Neural cell (in vitro differentiated cells): ENCODE results near the gene GPR65. TPM values are rescaled to one million over a fixed set of nuclear protein-coding genes. Genes with fewer than 3 reads are reported as not detected.

Experiments used
- H2AFZ ChIP-seq: fragments of 200-600, 300-800 bp; sonication (generic), shearing (Covaris generic); 2 replicates; pipeline ENCODE4 v1.6.0; 2014; ENCODE audit warnings: low read depth, mild to moderate bottlenecking, antibody characterized with exemption, low read length, moderate library complexity
- H3F3A ChIP-seq: fragments of 200-600 bp; shearing (Covaris generic); 2 replicates; pipeline ENCODE4 v1.6.1; 2016; ENCODE audit warnings: mild to moderate bottlenecking, moderate library complexity, mixed read lengths, antibody characterized with exemption, low read length; ENCODE audit not compliant: insufficient read depth, poor library complexity, severe bottlenecking
- H3K27ac ChIP-seq: fragments of 200-600, 300-800 bp; sonication (generic), shearing (Covaris generic); 2 replicates; pipeline ENCODE4 v1.5.1; 2014; ENCODE audit warnings: mild to moderate bottlenecking, low read length, moderate library complexity
- H3K27me3 ChIP-seq: fragments of 300-800, 200-600 bp; sonication (generic), shearing (Covaris generic); 2 replicates; pipeline ENCODE4 v1.6.0; 2014; ENCODE audit warnings: mild to moderate bottlenecking, low read depth, low read length, moderate library complexity; ENCODE audit not compliant: insufficient read depth
- H3K36me3 ChIP-seq: fragments of 300-800, 200-600 bp; sonication (generic), shearing (Covaris generic); 2 replicates; pipeline ENCODE4 v1.5.1; 2014; ENCODE audit warnings: mild to moderate bottlenecking, antibody characterized with exemption, low read length, moderate library complexity; ENCODE audit not compliant: insufficient read depth
- H3K4me2 ChIP-seq: fragments of 300-800, 200-600 bp; sonication (generic), shearing (Covaris generic); 2 replicates; pipeline ENCODE4 v1.6.0; 2014; ENCODE audit warnings: mild to moderate bottlenecking, low read length
- H3K4me3 ChIP-seq: fragments of 300-800, 200-600 bp; sonication (generic), shearing (Covaris generic); 2 replicates; pipeline ENCODE4 v1.5.1; 2014; ENCODE audit warnings: mild to moderate bottlenecking, low read length, moderate library complexity
- H3K79me2 ChIP-seq: fragments of 200-600 bp; shearing (Covaris generic); replicated peaks from 2 replicates; pipeline ENCODE4 v1.6.0; 2014; ENCODE audit warnings: mild to moderate bottlenecking, low read length, moderate library complexity; ENCODE audit not compliant: insufficient read depth
- H3K9ac ChIP-seq: fragments of 300-800, 200-600 bp; sonication (generic), shearing (Covaris generic); 2 replicates; pipeline ENCODE4 v1.6.1; 2016; ENCODE audit warnings: mild to moderate bottlenecking, low read length, mixed read lengths
- H3K9me2 ChIP-seq: fragments of 200-600 bp; shearing (Covaris generic); 2 replicates; pipeline ENCODE4 v1.6.1; 2016; ENCODE audit warnings: mild to moderate bottlenecking, low read length, mixed read lengths; ENCODE audit not compliant: insufficient read depth
- H3K9me3 ChIP-seq: fragments of 200-600, 300-800 bp; sonication (generic), shearing (Covaris generic); 2 replicates; pipeline ENCODE4 v1.6.1; 2016; ENCODE audit warnings: mild to moderate bottlenecking, mixed run types, low read length, moderate library complexity, mixed read lengths
- H4K20me1 ChIP-seq: fragments of 200-600 bp; shearing (Covaris generic); 2 replicates; pipeline ENCODE4 v1.6.1; 2016; ENCODE audit warnings: mild to moderate bottlenecking, mixed run types; ENCODE audit not compliant: insufficient read depth
- EZH2 ChIP-seq: fragments of 200-600, 300-800 bp; shearing (Covaris generic), sonication (generic); IDR thresholded peaks from 2 replicates; pipeline ENCODE4 v1.6.1; 2014; ENCODE audit warnings: antibody characterized with exemption, low read length, borderline replicate concordance, mild to moderate bottlenecking; ENCODE audit not compliant: insufficient read depth, poor library complexity, severe bottlenecking
- POLR2AphosphoS5 ChIP-seq: IDR thresholded peaks from 2 replicates; pipeline ENCODE4 v1.6.1; 2012
- RAD21 ChIP-seq: fragments of 450-650 bp; conservative IDR thresholded peaks from 2 replicates; pipeline ENCODE4 v1.6.1; 2014; ENCODE audit warnings: antibody characterized with exemption, mild to moderate bottlenecking, moderate library complexity
- SMC3 ChIP-seq: fragments of 450-650 bp; conservative IDR thresholded peaks from 2 replicates; pipeline ENCODE4 v1.6.1; 2014; ENCODE audit warnings: antibody characterized with exemption, mild to moderate bottlenecking, moderate library complexity; ENCODE audit not compliant: poor library complexity
- TAF1 ChIP-seq: IDR thresholded peaks from 2 replicates; pipeline ENCODE4 v1.6.1; 2012; ENCODE audit warnings: low read depth
- polyA plus RNA-seq: library from polyadenylated mRNA; depleted of rRNA; stranded (reverse); fragments of >200 nt; gene quantifications from 2 replicates; pipeline ENCODE4 v1.2.3, GENCODE V29; 2014
- TF ChIP-seq, protein P1 (sequence below): IDR thresholded peaks from 2 replicates; pipeline ENCODE4 v1.6.1; 2012; ENCODE audit warnings: borderline replicate concordance
- TF ChIP-seq, protein P2 (sequence below): fragments of 450-650 bp; IDR thresholded peaks from 2 replicates; pipeline ENCODE4 v1.5.1; 2014; ENCODE audit warnings: antibody characterized with exemption, mild to moderate bottlenecking, moderate library complexity; ENCODE audit not compliant: poor library complexity, severe bottlenecking

GPR65 gene
- polyA plus RNA-seq, 1 donor from 2014 or later: not detected

DNA sequence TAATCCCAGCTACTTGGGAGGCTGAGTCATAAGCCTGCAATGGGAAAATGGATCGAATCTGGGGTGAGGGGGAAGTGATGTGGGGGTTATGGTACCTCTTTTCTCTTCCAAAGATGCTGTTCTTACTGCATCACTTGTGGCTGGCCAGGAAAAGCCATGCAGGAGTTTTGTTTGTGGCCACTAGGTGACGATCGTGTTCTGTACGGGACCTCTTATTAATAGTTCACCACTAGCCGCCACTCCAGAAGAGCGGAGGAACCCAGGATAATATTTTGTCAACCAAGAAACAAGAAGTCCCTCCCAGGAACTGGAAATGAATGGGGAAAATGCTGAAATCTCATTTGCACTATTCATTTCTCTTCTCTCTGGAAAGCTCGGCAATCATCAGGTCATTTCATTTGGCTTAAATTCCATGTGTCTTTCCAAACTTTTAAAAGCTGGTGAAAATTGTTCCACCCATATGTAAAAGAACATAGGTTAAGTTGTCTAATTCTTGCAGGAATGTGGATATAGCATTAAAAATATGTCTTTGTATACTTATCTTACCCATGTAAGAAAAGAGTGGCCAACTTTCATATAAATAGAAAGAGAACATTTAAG, 8.9 kb downstream of the GPR65 start:
- no peaks in the 10 kb centered on the region for H3K9me2 ChIP-seq
- no peaks in the 10 kb centered on the region for H3K9me3 ChIP-seq
- no peak overlapping the region for H3K4me3 ChIP-seq
- H3F3A ChIP-seq: no peaks in the 10 kb centered on the region
- H3K27me3 ChIP-seq: no peaks in the 10 kb centered on the region
- H3K27ac ChIP-seq: no peak overlapping the region
- H3K9ac ChIP-seq: no peak overlapping the region
- no peaks in the 10 kb centered on the region for H4K20me1 ChIP-seq
- H2AFZ ChIP-seq: no peak overlapping the region
- no peaks in the 10 kb centered on the region for H3K36me3 ChIP-seq
- H3K4me2 ChIP-seq: no peak overlapping the region
- TF ChIP-seq RAD21 (peak; percentile 93), SMC3 (peak; percentile 92), EZH2 (no peak)
- TF ChIP-seq, protein P1, sequence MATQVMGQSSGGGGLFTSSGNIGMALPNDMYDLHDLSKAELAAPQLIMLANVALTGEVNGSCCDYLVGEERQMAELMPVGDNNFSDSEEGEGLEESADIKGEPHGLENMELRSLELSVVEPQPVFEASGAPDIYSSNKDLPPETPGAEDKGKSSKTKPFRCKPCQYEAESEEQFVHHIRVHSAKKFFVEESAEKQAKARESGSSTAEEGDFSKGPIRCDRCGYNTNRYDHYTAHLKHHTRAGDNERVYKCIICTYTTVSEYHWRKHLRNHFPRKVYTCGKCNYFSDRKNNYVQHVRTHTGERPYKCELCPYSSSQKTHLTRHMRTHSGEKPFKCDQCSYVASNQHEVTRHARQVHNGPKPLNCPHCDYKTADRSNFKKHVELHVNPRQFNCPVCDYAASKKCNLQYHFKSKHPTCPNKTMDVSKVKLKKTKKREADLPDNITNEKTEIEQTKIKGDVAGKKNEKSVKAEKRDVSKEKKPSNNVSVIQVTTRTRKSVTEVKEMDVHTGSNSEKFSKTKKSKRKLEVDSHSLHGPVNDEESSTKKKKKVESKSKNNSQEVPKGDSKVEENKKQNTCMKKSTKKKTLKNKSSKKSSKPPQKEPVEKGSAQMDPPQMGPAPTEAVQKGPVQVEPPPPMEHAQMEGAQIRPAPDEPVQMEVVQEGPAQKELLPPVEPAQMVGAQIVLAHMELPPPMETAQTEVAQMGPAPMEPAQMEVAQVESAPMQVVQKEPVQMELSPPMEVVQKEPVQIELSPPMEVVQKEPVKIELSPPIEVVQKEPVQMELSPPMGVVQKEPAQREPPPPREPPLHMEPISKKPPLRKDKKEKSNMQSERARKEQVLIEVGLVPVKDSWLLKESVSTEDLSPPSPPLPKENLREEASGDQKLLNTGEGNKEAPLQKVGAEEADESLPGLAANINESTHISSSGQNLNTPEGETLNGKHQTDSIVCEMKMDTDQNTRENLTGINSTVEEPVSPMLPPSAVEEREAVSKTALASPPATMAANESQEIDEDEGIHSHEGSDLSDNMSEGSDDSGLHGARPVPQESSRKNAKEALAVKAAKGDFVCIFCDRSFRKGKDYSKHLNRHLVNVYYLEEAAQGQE: no peak
- TF ChIP-seq, protein P2, sequence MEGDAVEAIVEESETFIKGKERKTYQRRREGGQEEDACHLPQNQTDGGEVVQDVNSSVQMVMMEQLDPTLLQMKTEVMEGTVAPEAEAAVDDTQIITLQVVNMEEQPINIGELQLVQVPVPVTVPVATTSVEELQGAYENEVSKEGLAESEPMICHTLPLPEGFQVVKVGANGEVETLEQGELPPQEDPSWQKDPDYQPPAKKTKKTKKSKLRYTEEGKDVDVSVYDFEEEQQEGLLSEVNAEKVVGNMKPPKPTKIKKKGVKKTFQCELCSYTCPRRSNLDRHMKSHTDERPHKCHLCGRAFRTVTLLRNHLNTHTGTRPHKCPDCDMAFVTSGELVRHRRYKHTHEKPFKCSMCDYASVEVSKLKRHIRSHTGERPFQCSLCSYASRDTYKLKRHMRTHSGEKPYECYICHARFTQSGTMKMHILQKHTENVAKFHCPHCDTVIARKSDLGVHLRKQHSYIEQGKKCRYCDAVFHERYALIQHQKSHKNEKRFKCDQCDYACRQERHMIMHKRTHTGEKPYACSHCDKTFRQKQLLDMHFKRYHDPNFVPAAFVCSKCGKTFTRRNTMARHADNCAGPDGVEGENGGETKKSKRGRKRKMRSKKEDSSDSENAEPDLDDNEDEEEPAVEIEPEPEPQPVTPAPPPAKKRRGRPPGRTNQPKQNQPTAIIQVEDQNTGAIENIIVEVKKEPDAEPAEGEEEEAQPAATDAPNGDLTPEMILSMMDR: peak; percentile 91
- H3K79me2 ChIP-seq: no peaks in the 10 kb centered on the region

DNA sequence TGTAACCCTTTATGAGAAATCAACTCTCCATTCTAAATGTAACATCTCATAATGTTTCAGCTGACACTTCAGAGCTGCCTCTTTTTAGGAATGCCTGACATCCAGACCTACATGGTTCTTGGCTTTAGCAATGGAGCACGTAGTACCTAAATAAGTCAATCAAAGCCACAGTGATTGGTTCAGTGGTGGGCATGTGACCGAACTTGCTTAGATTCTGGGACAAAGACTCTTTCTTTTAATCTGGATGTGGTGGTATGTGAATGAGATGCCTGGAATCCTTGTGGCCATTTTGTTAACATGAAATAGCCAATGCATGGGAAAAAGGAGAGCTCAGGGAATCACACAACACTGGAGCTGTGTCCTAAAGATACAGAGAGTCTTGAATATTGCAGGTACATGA, 11.8 kb downstream of the GPR65 start:
- Histone ChIP-seq H3K79me2 (no peaks in the 10 kb centered on the region), H3K27ac (no peak overlapping the region), H4K20me1 (no peaks in the 10 kb centered on the region), H3K4me2 (no peak overlapping the region), H3K9me3 (no peaks in the 10 kb centered on the region), H2AFZ (no peak overlapping the region), H3F3A (no peaks in the 10 kb centered on the region), H3K36me3 (no peaks in the 10 kb centered on the region), H3K27me3 (no peaks in the 10 kb centered on the region), H3K9ac (no peak overlapping the region), H3K9me2 (no peaks in the 10 kb centered on the region), H3K4me3 (no peak overlapping the region)
- no peak for TF ChIP-seq TAF1
- TF ChIP-seq POLR2AphosphoS5: no peak
- TF ChIP-seq EZH2: no peak
- TF ChIP-seq, protein P2: no peak
- TF ChIP-seq, protein P1: no peak
